ENCODE results near the gene DNM1.
"Not testable (repeated sequence)": the region's sequence is repeated elsewhere in the genome, so short reads cannot be mapped to it uniquely, and the experiment has no call there.

Gene DNM1

GRCh38 chr9:128167209-128167608 lies 36.0 kb upstream of the DNM1 start:
- no peak for ATAC-seq
- no peaks in the 10 kb centered on the region for H3K27me3 Mint-ChIP-seq
- H3K4me1 Mint-ChIP-seq = peaks cover 5% of the 10 kb centered on the region
- H3K4me3 Mint-ChIP-seq = no peak overlapping the region
- no peak for DNase-seq
- no peaks in the 10 kb centered on the region for H3K9me3 Mint-ChIP-seq
- H3K36me3 Mint-ChIP-seq (ENCODE audit: low read depth) = peaks cover 36% of the 10 kb centered on the region
- no peak overlapping the region for H3K27ac Mint-ChIP-seq

GRCh38 chr9:128168731-128169308 lies 34.4 kb upstream of the DNM1 start:
- no peak for DNase-seq

GRCh38 chr9:128169492-128169891 lies 33.7 kb upstream of the DNM1 start:
- Mint-ChIP-seq H3K9me3 (no peaks in the 10 kb centered on the region), H3K4me1 (peaks cover 1% of the 10 kb centered on the region), H3K36me3 (ENCODE audit: low read depth) (peaks cover 25% of the 10 kb centered on the region), H3K27ac (no peak overlapping the region), H3K4me3 (no peak overlapping the region), H3K27me3 (no peaks in the 10 kb centered on the region)
- ATAC-seq (no peak), DNase-seq (no peak)

More at GRCh38 chr9:128168731-128169308, 34.4 kb upstream of the DNM1 start:
- no peaks in the 10 kb centered on the region for H3K27me3 Mint-ChIP-seq
- H3K4me1 Mint-ChIP-seq = peaks cover 1% of the 10 kb centered on the region
- no peak overlapping the region for H3K27ac Mint-ChIP-seq
- ATAC-seq = no peak
- H3K4me3 Mint-ChIP-seq = no peak overlapping the region
- H3K9me3 Mint-ChIP-seq = no peaks in the 10 kb centered on the region
- H3K36me3 Mint-ChIP-seq (ENCODE audit: low read depth) = peaks cover 29% of the 10 kb centered on the region

GRCh38 chr9:128169925-128170324 lies 33.3 kb upstream of the DNM1 start:
- Mint-ChIP-seq H3K4me1 (peaks cover 1% of the 10 kb centered on the region), H3K36me3 (ENCODE audit: low read depth) (peaks cover 24% of the 10 kb centered on the region), H3K27me3 (no peaks in the 10 kb centered on the region), H3K9me3 (no peaks in the 10 kb centered on the region), H3K4me3 (no peak overlapping the region), H3K27ac (no peak overlapping the region)
- DNase-seq (no peak), ATAC-seq (no peak)

GRCh38 chr9:128174062-128174461 lies 29.1 kb upstream of the DNM1 start:
- Mint-ChIP-seq H3K4me1 (no peaks in the 10 kb centered on the region), H3K36me3 (ENCODE audit: low read depth) (peaks cover 23% of the 10 kb centered on the region), H3K4me3 (no peak overlapping the region), H3K27me3 (no peaks in the 10 kb centered on the region), H3K27ac (no peak overlapping the region), H3K9me3 (no peaks in the 10 kb centered on the region)
- DNase-seq = no peak
- no peak for ATAC-seq

GRCh38 chr9:128175102-128175563 lies 28.0 kb upstream of the DNM1 start:
- DNase-seq (no peak), ATAC-seq (no peak)
- Mint-ChIP-seq H3K4me1 (no peaks in the 10 kb centered on the region), H3K36me3 (ENCODE audit: low read depth) (peaks cover 24% of the 10 kb centered on the region), H3K4me3 (no peak overlapping the region), H3K27me3 (no peaks in the 10 kb centered on the region), H3K27ac (no peak overlapping the region), H3K9me3 (no peaks in the 10 kb centered on the region)

GRCh38 chr9:128175726-128176125 lies 27.5 kb upstream of the DNM1 start:
- Mint-ChIP-seq H3K4me3 (no peak overlapping the region), H3K9me3 (no peaks in the 10 kb centered on the region), H3K36me3 (ENCODE audit: low read depth) (peaks cover 25% of the 10 kb centered on the region), H3K4me1 (no peaks in the 10 kb centered on the region), H3K27me3 (no peaks in the 10 kb centered on the region), H3K27ac (no peak overlapping the region)
- ATAC-seq (peak; percentile 9), DNase-seq (no peak)

GRCh38 chr9:128178806-128179431 lies 24.3 kb upstream of the DNM1 start:
- no peak for ATAC-seq
- H3K27ac Mint-ChIP-seq = no peak overlapping the region
- no peak overlapping the region for H3K4me3 Mint-ChIP-seq

GRCh38 chr9:128180001-128180400 lies 23.2 kb upstream of the DNM1 start:
- Mint-ChIP-seq H3K27ac (no peak overlapping the region), H3K4me1 (peaks cover 7% of the 10 kb centered on the region), H3K9me3 (no peaks in the 10 kb centered on the region), H3K4me3 (no peak overlapping the region), H3K27me3 (no peaks in the 10 kb centered on the region), H3K36me3 (ENCODE audit: low read depth) (peaks cover 34% of the 10 kb centered on the region)
- DNase-seq (no peak), ATAC-seq (no peak)

More at GRCh38 chr9:128178806-128179431, 24.3 kb upstream of the DNM1 start:
- Mint-ChIP-seq H3K27me3 (no peaks in the 10 kb centered on the region), H3K4me1 (peaks cover 4% of the 10 kb centered on the region), H3K36me3 (ENCODE audit: low read depth) (peaks cover 31% of the 10 kb centered on the region), H3K9me3 (no peaks in the 10 kb centered on the region)
- no peak for DNase-seq

GRCh38 chr9:128180447-128180846 lies 22.7 kb upstream of the DNM1 start:
- H3K4me3 Mint-ChIP-seq = no peak overlapping the region
- peaks cover 32% of the 10 kb centered on the region for H3K36me3 Mint-ChIP-seq (ENCODE audit: low read depth)
- no peak overlapping the region for H3K27ac Mint-ChIP-seq
- H3K27me3 Mint-ChIP-seq = no peaks in the 10 kb centered on the region
- H3K9me3 Mint-ChIP-seq = no peaks in the 10 kb centered on the region
- no peak for ATAC-seq
- H3K4me1 Mint-ChIP-seq = peaks cover 7% of the 10 kb centered on the region
- DNase-seq = no peak

- DNase-seq, ATAC-seq: not testable (repeated sequence)
Measured at GRCh38 chr9:128181480-128181879, 21.7 kb upstream of the DNM1 start.

GRCh38 chr9:128182893-128183588 lies 20.1 kb upstream of the DNM1 start:
- no peaks in the 10 kb centered on the region for H3K9me3 Mint-ChIP-seq
- H3K4me3 Mint-ChIP-seq = no peak overlapping the region
- ATAC-seq (no peak), DNase-seq (no peak)
- H3K4me1 Mint-ChIP-seq = peaks cover 17% of the 10 kb centered on the region
- H3K36me3 Mint-ChIP-seq (ENCODE audit: low read depth) = peaks cover 34% of the 10 kb centered on the region
- no peaks in the 10 kb centered on the region for H3K27me3 Mint-ChIP-seq
- no peak overlapping the region for H3K27ac Mint-ChIP-seq

More at GRCh38 chr9:128181480-128181879, 21.7 kb upstream of the DNM1 start:
- not testable (repeated sequence) for H3K27me3 Mint-ChIP-seq, H3K9me3 Mint-ChIP-seq, H3K4me3 Mint-ChIP-seq, H3K27ac Mint-ChIP-seq, H3K4me1 Mint-ChIP-seq
- peaks cover 37% of the 10 kb centered on the region for H3K36me3 Mint-ChIP-seq (ENCODE audit: low read depth)

- DNase-seq = no peak
- Mint-ChIP-seq H3K27ac (no peak overlapping the region), H3K4me3 (no peak overlapping the region), H3K4me1 (peaks cover 39% of the 10 kb centered on the region), H3K27me3 (no peaks in the 10 kb centered on the region), H3K36me3 (ENCODE audit: low read depth) (peaks cover 28% of the 10 kb centered on the region), H3K9me3 (no peaks in the 10 kb centered on the region)
- ATAC-seq = no peak
Measured at GRCh38 chr9:128185979-128186965, 16.9 kb upstream of the DNM1 start.

GRCh38 chr9:128187361-128187760 lies 15.8 kb upstream of the DNM1 start:
- Mint-ChIP-seq H3K4me1 (peaks cover 44% of the 10 kb centered on the region), H3K36me3 (ENCODE audit: low read depth) (peaks cover 28% of the 10 kb centered on the region), H3K9me3 (no peaks in the 10 kb centered on the region), H3K4me3 (no peak overlapping the region), H3K27me3 (no peaks in the 10 kb centered on the region), H3K27ac (no peak overlapping the region)
- no peak for ATAC-seq
- DNase-seq = no peak

Measured in activated naive CD8-positive, alpha-beta T cell treated with anti-CD3 and anti-CD28 coated beads, Interleukin-2, amount 50 U/mL, for 24 hours (primary cell).